Measurements from ENCODE around the gene EXOC5. TPM values are rescaled to one million over a fixed set of nuclear protein-coding genes. Genes with fewer than 3 reads are reported as not detected.

Gene EXOC5, protein sequence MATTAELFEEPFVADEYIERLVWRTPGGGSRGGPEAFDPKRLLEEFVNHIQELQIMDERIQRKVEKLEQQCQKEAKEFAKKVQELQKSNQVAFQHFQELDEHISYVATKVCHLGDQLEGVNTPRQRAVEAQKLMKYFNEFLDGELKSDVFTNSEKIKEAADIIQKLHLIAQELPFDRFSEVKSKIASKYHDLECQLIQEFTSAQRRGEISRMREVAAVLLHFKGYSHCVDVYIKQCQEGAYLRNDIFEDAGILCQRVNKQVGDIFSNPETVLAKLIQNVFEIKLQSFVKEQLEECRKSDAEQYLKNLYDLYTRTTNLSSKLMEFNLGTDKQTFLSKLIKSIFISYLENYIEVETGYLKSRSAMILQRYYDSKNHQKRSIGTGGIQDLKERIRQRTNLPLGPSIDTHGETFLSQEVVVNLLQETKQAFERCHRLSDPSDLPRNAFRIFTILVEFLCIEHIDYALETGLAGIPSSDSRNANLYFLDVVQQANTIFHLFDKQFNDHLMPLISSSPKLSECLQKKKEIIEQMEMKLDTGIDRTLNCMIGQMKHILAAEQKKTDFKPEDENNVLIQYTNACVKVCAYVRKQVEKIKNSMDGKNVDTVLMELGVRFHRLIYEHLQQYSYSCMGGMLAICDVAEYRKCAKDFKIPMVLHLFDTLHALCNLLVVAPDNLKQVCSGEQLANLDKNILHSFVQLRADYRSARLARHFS
- total RNA-seq, result 47.9 and 57.8 TPM in 2 replicates

GRCh38 chr14:57268161-57269069 is at the start of gene EXOC5, which contains the start of gene AP5M1:
EXOC5 (minus strand) TSS chr14:57268905; CDS start chr14:57268648, 257 bp downstream.
AP5M1 (plus strand) TSS chr14:57268971; CDS start chr14:57269315, 344 bp downstream.

Other genes starting within 250 kb of the EXOC5 start
- 20.7 and 24.0 TPM in 2 replicates for gene AP5M1, start 66 bp upstream of the EXOC5 start, total RNA-seq
- gene NAA30, start 121.7 kb upstream of the EXOC5 start, total RNA-seq, result 17.1 and 21.2 TPM in 2 replicates
- not detected in 2 replicates for gene CCDC198, start 225.0 kb upstream of the EXOC5 start, total RNA-seq

Measured in endothelial cell of coronary artery (primary cell).